PFSK-1 (cell line): ENCODE data around the gene KRT73.

Experiments used
- FOXP2 ChIP-seq: optimal IDR thresholded peaks from 2 replicates; pipeline ENCODE3; 2011; ENCODE audit warnings: borderline replicate concordance, control low read depth, inconsistent platforms; ENCODE audit not compliant: insufficient read depth; ENCODE audit errors: extremely low read length, extremely low read depth
- POLR2AphosphoS5 ChIP-seq: IDR thresholded peaks from 2 replicates; pipeline ENCODE4 v1.6.1; 2012; ENCODE audit warnings: low read depth, mild to moderate bottlenecking, control low read depth, low read length, moderate library complexity
- REST ChIP-seq, 2 experiments: IDR thresholded peaks; 2 replicates each; pipeline versions ENCODE4 v1.6.1 to v1.8.0; 2011 to 2012; ENCODE audit warnings: low read depth in 2 of 2, low read length in 2 of 2, control low read depth in 1 of 2, inconsistent platforms in 1 of 2, mild to moderate bottlenecking in 1 of 2, moderate library complexity in 1 of 2; ENCODE audit not compliant: insufficient read depth in 1 of 2
- SIN3A ChIP-seq: IDR thresholded peaks from 2 replicates; pipeline ENCODE4 v1.6.1; 2012; ENCODE audit warnings: mild to moderate bottlenecking, low read length, moderate library complexity, borderline replicate concordance; ENCODE audit not compliant: insufficient read depth
- TAF1 ChIP-seq: IDR thresholded peaks from 2 replicates; pipeline ENCODE4 v1.6.1; 2012; ENCODE audit warnings: low read length, control low read depth, borderline replicate concordance; ENCODE audit not compliant: insufficient read depth

KRT73 gene

GRCh38 chr12:52575948-52576347, 42.4 kb downstream of the KRT73 start:
- TF ChIP-seq REST (IDR thresholded peaks at IDR 0.05; ENCODE audit: insufficient read depth in 1 of 2, low read depth in 2 of 2, low read length in 2 of 2) (no peak), SIN3A (no peak), POLR2AphosphoS5 (no peak), TAF1 (no peak), FOXP2 (no peak)

GRCh38 chr12:52575256-52575655, 43.1 kb downstream of the KRT73 start:
- TF ChIP-seq SIN3A (no peak), TAF1 (no peak), POLR2AphosphoS5 (no peak), REST (IDR thresholded peaks at IDR 0.05; ENCODE audit: insufficient read depth in 1 of 2, low read depth in 2 of 2, low read length in 2 of 2) (no peak), FOXP2 (no peak)

- TF ChIP-seq SIN3A (no peak), TAF1 (no peak), REST (IDR thresholded peaks at IDR 0.05; ENCODE audit: insufficient read depth in 1 of 2, low read depth in 2 of 2, low read length in 2 of 2) (no peak), FOXP2 (no peak), POLR2AphosphoS5 (no peak)
These were observed 44.6 kb downstream of the KRT73 start, which contains the start of gene KRT74 for GRCh38 chr12:52573743-52574142. Gene KRT74, minus strand, starts transcription at chr12:52573843. Its CDS starts 66 bp downstream, at chr12:52573777.

GRCh38 chr12:52573306-52573705, 45.1 kb downstream of the KRT73 start:
- TF ChIP-seq POLR2AphosphoS5 = no peak
- no peak for TF ChIP-seq TAF1
- no peak for TF ChIP-seq REST (IDR thresholded peaks at IDR 0.05; ENCODE audit: insufficient read depth in 1 of 2, low read depth in 2 of 2, low read length in 2 of 2)
- TF ChIP-seq SIN3A = no peak
- no peak for TF ChIP-seq FOXP2

GRCh38 chr12:52570511-52570910, 47.8 kb downstream of the KRT73 start:
- TF ChIP-seq REST (IDR thresholded peaks at IDR 0.05; ENCODE audit: insufficient read depth in 1 of 2, low read depth in 2 of 2, low read length in 2 of 2) (no peak), FOXP2 (no peak), POLR2AphosphoS5 (no peak), TAF1 (no peak), SIN3A (no peak)
